Suprapubic skin (tissue), 4 donors: ENCODE results near the gene HBZ. TPM values are rescaled to one million over a fixed set of nuclear protein-coding genes. Genes with fewer than 3 reads are reported as not detected.
"Not testable (repeated sequence)": the region's sequence is repeated elsewhere in the genome, so short reads cannot be mapped to it uniquely, and the experiment has no call there.

Experiments
- DNase-seq, 2 donors: peaks; one replicate each; pipeline ENCODE4 v3.0.0-alpha.2; 2019; ENCODE audit warnings: low spot score in 2 of 2
- H3K27ac ChIP-seq: fragments of 200-600 bp; sonication (generic); one replicate; pipeline ENCODE4 v1.5.1; 2019
- H3K27me3 ChIP-seq: fragments of 200-600 bp; sonication (generic); one replicate; pipeline ENCODE4 v1.5.1; 2019
- H3K36me3 ChIP-seq: fragments of 200-600 bp; sonication (generic); one replicate; pipeline ENCODE4 v1.5.1; 2019
- H3K4me1 ChIP-seq: fragments of 200-600 bp; sonication (generic); one replicate; pipeline ENCODE4 v1.5.1; 2019
- H3K4me3 ChIP-seq: fragments of 200-600 bp; sonication (generic); one replicate; pipeline ENCODE4 v1.5.1; 2019; ENCODE audit warnings: mild to moderate bottlenecking
- H3K9me3 ChIP-seq: fragments of 200-600 bp; sonication (generic); one replicate; pipeline ENCODE4 v1.5.1; 2019
- CTCF ChIP-seq, 2 donors: fragments of 200-600 bp in 1 of 2; fragments of 450-650 bp in 1 of 2; sonication (generic) in 1 of 2; IDR thresholded peaks; one replicate each; pipeline ENCODE4 v1.5.1; 2016 to 2019; ENCODE audit warnings: antibody characterized with exemption in 2 of 2, mild to moderate bottlenecking in 1 of 2, moderate library complexity in 1 of 2
- EP300 ChIP-seq: sonication (generic); formaldehyde crosslinking; IDR thresholded peaks from one replicate; pipeline ENCODE4 v1.6.1; 2017; ENCODE audit warnings: antibody characterized with exemption
- POLR2A ChIP-seq, 2 donors: fragments of 450-650 bp; IDR thresholded peaks; one replicate each; pipeline ENCODE4 v1.6.1; 2017; ENCODE audit warnings: antibody characterized with exemption in 2 of 2, mild to moderate bottlenecking in 2 of 2, moderate library complexity in 2 of 2
- POLR2AphosphoS5 ChIP-seq, 3 donors: sonication (generic); formaldehyde crosslinking; IDR thresholded peaks; one replicate each; pipeline ENCODE4 v1.6.1; 2017; ENCODE audit warnings: antibody characterized with exemption in 3 of 3
- WGBS: methylation state at CpG from one replicate; pipeline ENCODE4 v1.1.5; 2018; 5-methylcytosine and 5-hydroxymethylcytosine counted together
- total RNA-seq, 4 donors: library from RNA; depleted of rRNA; stranded (reverse); fragments of >200 nt; gene quantifications; one replicate each; pipeline ENCODE4 v1.1.0, GENCODE V29; 2016

HBZ gene
- total RNA-seq, 4 donors from 2014 or later = not detected

GRCh38 chr16:169014-169413, 16.6 kb downstream of the HBZ start:
- TF ChIP-seq POLR2A (IDR thresholded peaks at IDR 0.05) = no peak
- TF ChIP-seq POLR2AphosphoS5 (IDR thresholded peaks at IDR 0.05) = no peak
- no peak for TF ChIP-seq CTCF (IDR thresholded peaks at IDR 0.05)
- H3K27ac ChIP-seq = no peak overlapping the region
- H3K27me3 ChIP-seq = peaks cover 75% of the 10 kb centered on the region
- WGBS = no CpG with 5 or more reads among the region's 3 CpGs
- H3K9me3 ChIP-seq = no peaks in the 10 kb centered on the region
- H3K36me3 ChIP-seq = no peaks in the 10 kb centered on the region
- no peak for DNase-seq
- H3K4me3 ChIP-seq = no peak overlapping the region
- H3K4me1 ChIP-seq = peaks cover 18% of the 10 kb centered on the region

- H3K4me3 ChIP-seq, H3K27ac ChIP-seq, H3K9me3 ChIP-seq, H3K36me3 ChIP-seq, DNase-seq: not testable (repeated sequence)
- Histone ChIP-seq H3K4me1 (peaks cover 20% of the 10 kb centered on the region), H3K27me3 (peaks cover 81% of the 10 kb centered on the region)
- 4% methylated on average over 4 of the region's 5 CpGs for WGBS
Observed at GRCh38 chr16:170088-170507, 17.7 kb downstream of the HBZ start.

GRCh38 chr16:170788-171187, 18.3 kb downstream of the HBZ start:
- Histone ChIP-seq H3K27ac (no peak overlapping the region), H3K36me3 (no peaks in the 10 kb centered on the region), H3K4me1 (peaks cover 13% of the 10 kb centered on the region), H3K4me3 (no peak overlapping the region), H3K9me3 (no peaks in the 10 kb centered on the region), H3K27me3 (peaks cover 80% of the 10 kb centered on the region)
- DNase-seq = no peak
- 92% methylated on average over 1 of the region's 1 CpG for WGBS
- TF ChIP-seq POLR2A (IDR thresholded peaks at IDR 0.05) (no peak), EP300 (no peak), POLR2AphosphoS5 (IDR thresholded peaks at IDR 0.05) (no peak), CTCF (IDR thresholded peaks at IDR 0.05) (no peak)

DNA sequence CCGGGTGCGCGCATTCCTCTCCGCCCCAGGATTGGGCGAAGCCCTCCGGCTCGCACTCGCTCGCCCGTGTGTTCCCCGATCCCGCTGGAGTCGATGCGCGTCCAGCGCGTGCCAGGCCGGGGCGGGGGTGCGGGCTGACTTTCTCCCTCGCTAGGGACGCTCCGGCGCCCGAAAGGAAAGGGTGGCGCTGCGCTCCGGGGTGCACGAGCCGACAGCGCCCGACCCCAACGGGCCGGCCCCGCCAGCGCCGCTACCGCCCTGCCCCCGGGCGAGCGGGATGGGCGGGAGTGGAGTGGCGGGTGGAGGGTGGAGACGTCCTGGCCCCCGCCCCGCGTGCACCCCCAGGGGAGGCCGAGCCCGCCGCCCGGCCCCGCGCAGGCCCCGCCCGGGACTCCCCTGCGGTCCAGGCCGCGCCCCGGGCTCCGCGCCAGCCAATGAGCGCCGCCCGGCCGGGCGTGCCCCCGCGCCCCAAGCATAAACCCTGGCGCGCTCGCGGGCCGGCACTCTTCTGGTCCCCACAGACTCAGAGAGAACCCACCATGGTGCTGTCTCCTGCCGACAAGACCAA, 20.0 kb downstream of the HBZ start, which contains the start of gene HBA2:
Gene HBA2, plus strand, starts transcription at position 503 of the 568 bp plus-strand sequence. Its CDS starts 37 bp downstream, at position 540.
- H3K27me3 ChIP-seq = peaks cover 72% of the 10 kb centered on the region
- no CpG with 5 or more reads among the region's 74 CpGs for WGBS

GRCh38 chr16:173211-173854, 20.9 kb downstream of the HBZ start:
- Histone ChIP-seq H3K27me3 (peaks cover 72% of the 10 kb centered on the region), H3K4me1 (peaks cover 13% of the 10 kb centered on the region)
- H3K9me3 ChIP-seq, DNase-seq, H3K36me3 ChIP-seq, H3K27ac ChIP-seq, H3K4me3 ChIP-seq: not testable (repeated sequence)
- no CpG with 5 or more reads among the region's 44 CpGs for WGBS

More for the DNA sequence above, 20.0 kb downstream of the HBZ start, which contains the start of gene HBA2:
- not testable (repeated sequence) for H3K36me3 ChIP-seq, H3K27ac ChIP-seq, H3K4me3 ChIP-seq, DNase-seq, H3K9me3 ChIP-seq
- H3K4me1 ChIP-seq = peaks cover 12% of the 10 kb centered on the region

DNA sequence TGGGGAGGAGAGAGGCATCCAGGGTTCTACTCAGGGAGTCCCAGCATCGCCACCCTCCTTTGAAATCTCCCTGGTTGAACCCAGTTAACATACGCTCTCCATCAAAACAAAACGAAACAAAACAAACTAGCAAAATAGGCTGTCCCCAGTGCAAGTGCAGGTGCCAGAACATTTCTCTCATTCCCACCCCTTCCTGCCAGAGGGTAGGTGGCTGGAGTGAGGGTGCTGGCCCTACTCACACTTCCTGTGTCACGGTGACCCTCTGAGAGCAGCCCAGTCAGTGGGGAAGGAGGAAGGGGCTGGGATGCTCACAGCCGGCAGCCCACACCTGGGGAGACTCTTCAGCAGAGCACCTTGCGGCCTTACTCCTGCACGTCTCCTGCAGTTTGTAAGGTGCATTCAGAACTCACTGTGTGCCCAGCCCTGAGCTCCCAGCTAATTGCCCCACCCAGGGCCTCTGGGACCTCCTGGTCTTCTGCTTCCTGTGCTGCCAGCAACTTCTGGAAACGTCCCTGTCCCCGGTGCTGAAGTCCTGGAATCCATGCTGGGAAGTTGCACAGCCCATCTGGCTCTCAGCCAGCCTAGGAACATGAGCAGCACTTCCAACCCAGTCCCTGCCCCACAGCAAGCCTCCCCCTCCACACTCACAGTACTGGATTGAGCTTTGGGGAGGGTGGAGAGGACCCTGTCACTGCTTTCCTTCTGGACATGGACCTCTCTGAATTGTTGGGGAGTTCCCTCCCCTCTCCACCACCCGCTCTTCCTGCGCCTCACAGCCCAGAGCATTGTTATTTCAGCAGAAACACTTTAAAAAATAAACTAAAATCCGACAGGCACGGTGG, 21.7 kb downstream of the HBZ start:
- H3K27me3 ChIP-seq = peaks cover 72% of the 10 kb centered on the region
- WGBS = 14% methylated on average over 5 of the region's 13 CpGs
- H3K27ac ChIP-seq, H3K4me3 ChIP-seq, H3K9me3 ChIP-seq, H3K36me3 ChIP-seq, DNase-seq: not testable (repeated sequence)
- H3K4me1 ChIP-seq = peaks cover 13% of the 10 kb centered on the region
